ENCODE results near the gene U2SURP. TPM values are rescaled to one million over a fixed set of nuclear protein-coding genes. Genes with fewer than 3 reads are reported as not detected.
"Not testable (repeated sequence)": the region's sequence is repeated elsewhere in the genome, so short reads cannot be mapped to it uniquely, and the experiment has no call there.

The U2SURP gene
- total RNA-seq, 2 donors from 2014 or later, result 65.4 to 68.2 TPM

GRCh38 chr3:143066033-143066432 lies 64.7 kb downstream of the U2SURP start:
- ATAC-seq, result no peak
- H3K4me3 ChIP-seq, result no peak overlapping the region
- no peak overlapping the region for H3K27ac ChIP-seq
- DNase-seq, result no peak
- TF ChIP-seq, protein P1, sequence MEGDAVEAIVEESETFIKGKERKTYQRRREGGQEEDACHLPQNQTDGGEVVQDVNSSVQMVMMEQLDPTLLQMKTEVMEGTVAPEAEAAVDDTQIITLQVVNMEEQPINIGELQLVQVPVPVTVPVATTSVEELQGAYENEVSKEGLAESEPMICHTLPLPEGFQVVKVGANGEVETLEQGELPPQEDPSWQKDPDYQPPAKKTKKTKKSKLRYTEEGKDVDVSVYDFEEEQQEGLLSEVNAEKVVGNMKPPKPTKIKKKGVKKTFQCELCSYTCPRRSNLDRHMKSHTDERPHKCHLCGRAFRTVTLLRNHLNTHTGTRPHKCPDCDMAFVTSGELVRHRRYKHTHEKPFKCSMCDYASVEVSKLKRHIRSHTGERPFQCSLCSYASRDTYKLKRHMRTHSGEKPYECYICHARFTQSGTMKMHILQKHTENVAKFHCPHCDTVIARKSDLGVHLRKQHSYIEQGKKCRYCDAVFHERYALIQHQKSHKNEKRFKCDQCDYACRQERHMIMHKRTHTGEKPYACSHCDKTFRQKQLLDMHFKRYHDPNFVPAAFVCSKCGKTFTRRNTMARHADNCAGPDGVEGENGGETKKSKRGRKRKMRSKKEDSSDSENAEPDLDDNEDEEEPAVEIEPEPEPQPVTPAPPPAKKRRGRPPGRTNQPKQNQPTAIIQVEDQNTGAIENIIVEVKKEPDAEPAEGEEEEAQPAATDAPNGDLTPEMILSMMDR (IDR thresholded peaks at IDR 0.05), result no peak
- TF ChIP-seq POLR2A (IDR thresholded peaks at IDR 0.05), result no peak
- no peaks in the 10 kb centered on the region for H3K36me3 ChIP-seq (replicated peaks in 1 of 2; ENCODE audit: insufficient read depth in 1 of 2, low read depth in 2 of 2)
- no peaks in the 10 kb centered on the region for H3K27me3 ChIP-seq
- 75 to 80% methylated on average over 4 of the region's 4 CpGs for WGBS, 2 donors
- H3K9me3 ChIP-seq, result no peaks in the 10 kb centered on the region
- intact Hi-C loops (cut with DNase I), result no loop called here
- H3K4me1 ChIP-seq, result no peaks in the 10 kb centered on the region

GRCh38 chr3:143067201-143067600 lies 65.8 kb downstream of the U2SURP start:
- DNase-seq (no peak), ATAC-seq (no peak)
- Histone ChIP-seq H3K4me1 (no peaks in the 10 kb centered on the region), H3K27me3 (no peaks in the 10 kb centered on the region), H3K36me3 (replicated peaks in 1 of 2; ENCODE audit: insufficient read depth in 1 of 2, low read depth in 2 of 2) (no peaks in the 10 kb centered on the region), H3K27ac (no peak overlapping the region), H3K9me3 (no peaks in the 10 kb centered on the region), H3K4me3 (no peak overlapping the region)
- intact Hi-C loops (cut with DNase I), result no loop called here
- 72 to 85% methylated on average over 3 of the region's 3 CpGs for WGBS, 2 donors
- TF ChIP-seq, protein P1 (IDR thresholded peaks at IDR 0.05), result no peak
- no peak for TF ChIP-seq POLR2A (IDR thresholded peaks at IDR 0.05)

GRCh38 chr3:143068059-143068458 lies 66.7 kb downstream of the U2SURP start:
- DNase-seq, result no peak
- no peaks in the 10 kb centered on the region for H3K4me1 ChIP-seq
- no peak for TF ChIP-seq POLR2A (IDR thresholded peaks at IDR 0.05)
- TF ChIP-seq, protein P1 (IDR thresholded peaks at IDR 0.05), result no peak
- intact Hi-C loops (cut with DNase I), result no loop called here
- no peak overlapping the region for H3K4me3 ChIP-seq
- H3K27me3 ChIP-seq, result no peaks in the 10 kb centered on the region
- whole genome bisulfite sequencing, 2 donors, result 51 to 63% methylated on average over 5 of the region's 5 CpGs
- H3K36me3 ChIP-seq (replicated peaks in 1 of 2; ENCODE audit: insufficient read depth in 1 of 2, low read depth in 2 of 2), result no peaks in the 10 kb centered on the region
- no peak for ATAC-seq
- H3K27ac ChIP-seq, result no peak overlapping the region
- H3K9me3 ChIP-seq, result no peaks in the 10 kb centered on the region

DNA sequence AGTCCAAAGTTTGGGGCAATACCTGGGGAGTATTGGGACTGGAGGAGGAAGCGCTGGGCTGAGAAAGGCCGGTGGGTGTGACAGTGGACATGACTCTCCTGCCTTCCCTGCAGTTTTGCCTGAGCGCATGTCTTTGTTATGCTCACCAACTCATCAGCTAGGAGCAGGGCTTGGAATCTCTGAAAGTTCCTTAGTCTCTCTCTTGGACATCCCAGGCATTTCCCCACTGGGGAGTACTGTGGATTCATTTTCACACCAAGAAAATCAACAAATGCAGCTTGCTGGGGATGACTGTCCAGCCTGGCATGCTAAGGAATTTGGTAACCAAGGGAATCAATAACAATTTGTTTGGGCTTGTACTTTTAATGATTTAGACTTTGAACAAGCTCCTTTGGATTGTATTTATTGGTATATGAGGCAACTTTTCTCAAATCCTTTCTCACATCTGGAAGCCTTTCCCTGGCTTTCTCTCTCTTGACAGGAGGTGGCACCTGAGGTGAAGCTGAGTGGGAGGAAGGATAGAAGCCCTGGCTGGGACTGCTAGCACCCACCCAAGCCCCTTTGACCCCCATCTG lies 69.7 kb downstream of the U2SURP start:
- no peak for TF ChIP-seq POLR2A (IDR thresholded peaks at IDR 0.05)
- TF ChIP-seq, protein P1 (IDR thresholded peaks at IDR 0.05), result no peak
- Histone ChIP-seq H3K4me1 (no peaks in the 10 kb centered on the region), H3K27ac (no peak overlapping the region), H3K27me3 (no peaks in the 10 kb centered on the region), H3K4me3 (no peak overlapping the region), H3K36me3 (replicated peaks in 1 of 2; ENCODE audit: insufficient read depth in 1 of 2, low read depth in 2 of 2) (no peaks in the 10 kb centered on the region), H3K9me3 (no peaks in the 10 kb centered on the region)
- intact Hi-C loops (cut with DNase I), result no loop called here
- WGBS, 2 donors, result 75 to 87% methylated on average over 3 of the region's 3 CpGs
- ATAC-seq (no peak), DNase-seq (no peak)

- Histone ChIP-seq H3K27me3 (no peaks in the 10 kb centered on the region), H3K4me1 (no peaks in the 10 kb centered on the region), H3K4me3 (no peak overlapping the region), H3K27ac (no peak overlapping the region), H3K36me3 (replicated peaks in 1 of 2; ENCODE audit: insufficient read depth in 1 of 2, low read depth in 2 of 2) (no peaks in the 10 kb centered on the region), H3K9me3 (no peaks in the 10 kb centered on the region)
- intact Hi-C loops (cut with DNase I), result no loop called here
- WGBS, 2 donors, result 84 to 92% methylated on average over 6 of the region's 6 CpGs
- TF ChIP-seq, protein P1 (IDR thresholded peaks at IDR 0.05), result no peak
- no peak for TF ChIP-seq POLR2A (IDR thresholded peaks at IDR 0.05)
- ATAC-seq (no peak), DNase-seq (no peak)
These were observed 70.4 kb downstream of the U2SURP start for GRCh38 chr3:143071776-143072175.

- WGBS, 2 donors, result 83% methylated on average over 12 of the region's 12 CpGs
- H3K36me3 ChIP-seq (replicated peaks in 1 of 2; ENCODE audit: insufficient read depth in 1 of 2, low read depth in 2 of 2); H3K9me3 ChIP-seq; H3K27ac ChIP-seq; H3K4me1 ChIP-seq; H3K4me3 ChIP-seq; ATAC-seq; DNase-seq; H3K27me3 ChIP-seq; intact Hi-C loops (cut with DNase I): not testable (repeated sequence)
These were observed 71.1 kb downstream of the U2SURP start for GRCh38 chr3:143072298-143073020.

- H3K4me3 ChIP-seq; ATAC-seq; intact Hi-C loops (cut with DNase I); DNase-seq; H3K27ac ChIP-seq; H3K36me3 ChIP-seq (replicated peaks in 1 of 2; ENCODE audit: insufficient read depth in 1 of 2, low read depth in 2 of 2); H3K4me1 ChIP-seq; H3K27me3 ChIP-seq; H3K9me3 ChIP-seq: not testable (repeated sequence)
- 68 to 82% methylated on average over 10 to 14 of the region's 15 CpGs for WGBS, 2 donors
These were observed 72.2 kb downstream of the U2SURP start for GRCh38 chr3:143073541-143073940.

Data from body of pancreas (tissue), 4 donors.